ACC112 (cell line): ENCODE measurements around the gene PPP1R26.

Experiments used
- H2AFZ ChIP-seq: fragments of 200-600 bp; sonication (generic); one replicate; pipeline ENCODE4 v1.6.0; 2017; ENCODE audit warnings: antibody characterized with exemption, low read length; ENCODE audit not compliant: unreplicated experiment
- H3K27ac ChIP-seq: fragments of 200-600 bp; sonication (generic); 2 replicates; pipeline ENCODE4 v1.5.1; 2014; ENCODE audit warnings: low read depth, mild to moderate bottlenecking, antibody characterized with exemption, low read length, moderate library complexity
- H3K27me3 ChIP-seq: fragments of 200-600 bp; sonication (generic); 2 replicates; pipeline ENCODE4 v1.6.1; 2014; ENCODE audit warnings: mild to moderate bottlenecking, antibody characterized with exemption, low read length, moderate library complexity, mixed read lengths; ENCODE audit not compliant: insufficient read depth
- H3K36me3 ChIP-seq: fragments of 200-600 bp; sonication (generic); 2 replicates; pipeline ENCODE4 v1.6.1; 2016; ENCODE audit warnings: mild to moderate bottlenecking, antibody characterized with exemption, low read length, moderate library complexity, mixed read lengths; ENCODE audit not compliant: insufficient read depth
- H3K4me1 ChIP-seq: fragments of 200-600 bp; sonication (generic); one replicate; pipeline ENCODE4 v1.6.1; 2016; ENCODE audit warnings: low read length, mixed read lengths; ENCODE audit not compliant: insufficient read depth, unreplicated experiment, control insufficient read depth
- H3K4me3 ChIP-seq: fragments of 200-600 bp; sonication (generic); 2 replicates; pipeline ENCODE4 v1.5.1; 2014; ENCODE audit warnings: mild to moderate bottlenecking, low read depth, low read length
- H3K79me2 ChIP-seq: fragments of 200-600 bp; sonication (generic); one replicate; pipeline ENCODE4 v1.6.0; 2016; ENCODE audit warnings: low read length; ENCODE audit not compliant: control insufficient read depth, unreplicated experiment, insufficient read depth

PPP1R26 gene

DNA sequence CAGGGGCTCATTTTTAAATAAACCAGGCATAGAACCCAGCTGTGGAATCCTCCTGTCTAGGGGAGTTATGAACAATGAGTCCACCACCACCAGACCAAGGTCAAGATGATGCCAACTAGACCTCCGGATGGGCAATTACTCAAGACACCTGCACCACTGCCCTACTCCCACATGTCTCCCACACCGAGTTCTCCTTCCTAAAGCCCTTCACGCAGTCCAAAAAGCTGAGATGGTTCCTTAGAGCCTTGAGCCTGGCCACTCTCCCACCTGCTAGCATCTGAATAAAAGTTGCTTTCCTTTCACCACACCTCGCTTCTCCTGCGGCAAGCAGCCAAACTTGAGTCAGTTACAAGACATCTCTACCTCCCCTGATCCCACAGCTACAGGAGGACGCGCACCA lies 15.4 kb upstream of the PPP1R26 start:
- Histone ChIP-seq H3K4me1 (peaks cover 19% of the 10 kb centered on the region), H3K27me3 (no peaks in the 10 kb centered on the region), H3K4me3 (no peak overlapping the region), H3K79me2 (no peaks in the 10 kb centered on the region), H3K27ac (no peak overlapping the region), H2AFZ (no peak overlapping the region), H3K36me3 (no peaks in the 10 kb centered on the region)

DNA sequence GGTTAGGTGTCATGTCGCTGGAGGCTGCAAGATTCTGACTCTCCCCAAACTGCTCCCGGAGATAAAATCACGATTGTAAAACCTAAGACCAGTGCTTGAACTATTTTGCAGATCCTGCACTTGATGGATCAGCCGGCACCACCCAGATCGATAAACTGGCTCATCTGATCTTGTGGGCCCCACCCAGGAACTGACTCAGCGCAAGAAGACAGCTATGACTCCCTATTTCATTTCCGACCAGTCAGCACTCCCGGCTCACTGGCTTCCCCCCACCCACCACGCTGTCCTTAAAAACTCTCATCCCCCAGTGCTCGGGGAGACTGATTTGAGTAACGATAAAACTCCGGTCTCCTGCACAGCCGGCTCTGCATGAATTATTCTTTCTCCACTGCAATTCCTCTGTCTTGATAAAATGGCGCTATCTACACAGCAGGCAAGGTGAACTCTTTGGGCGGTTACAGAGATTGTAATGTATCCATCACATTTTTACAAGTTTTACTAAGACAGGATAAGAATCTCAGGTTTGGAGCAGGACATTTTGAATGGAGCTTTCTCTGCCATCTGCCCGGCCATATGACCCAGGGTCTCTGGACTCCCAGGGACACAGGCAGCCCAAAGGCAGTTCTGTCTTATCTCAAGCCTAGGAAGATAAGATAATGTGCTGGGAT lies 10.6 kb upstream of the PPP1R26 start:
- H3K4me3 ChIP-seq, result peak overlapping the region; percentile 40; the same call in 1 of the 2 replicates
- H3K36me3 ChIP-seq, result no peaks in the 10 kb centered on the region
- H3K4me1 ChIP-seq, result peaks cover 11% of the 10 kb centered on the region
- no peaks in the 10 kb centered on the region for H3K27me3 ChIP-seq
- H3K79me2 ChIP-seq, result no peaks in the 10 kb centered on the region
- no peak overlapping the region for H2AFZ ChIP-seq
- no peak overlapping the region for H3K27ac ChIP-seq

GRCh38 chr9:135471791-135472640 lies 7.6 kb upstream of the PPP1R26 start:
- no peak overlapping the region for H3K4me3 ChIP-seq
- peaks cover 11% of the 10 kb centered on the region for H3K4me1 ChIP-seq
- no peak overlapping the region for H3K27ac ChIP-seq
- no peak overlapping the region for H2AFZ ChIP-seq
- no peaks in the 10 kb centered on the region for H3K36me3 ChIP-seq
- H3K79me2 ChIP-seq, result no peaks in the 10 kb centered on the region
- no peaks in the 10 kb centered on the region for H3K27me3 ChIP-seq

GRCh38 chr9:135473972-135474543 lies 5.5 kb upstream of the PPP1R26 start:
- H3K79me2 ChIP-seq, result peaks cover 3% of the 10 kb centered on the region
- H3K36me3 ChIP-seq, result no peaks in the 10 kb centered on the region
- no peak overlapping the region for H2AFZ ChIP-seq
- no peak overlapping the region for H3K4me3 ChIP-seq
- H3K27ac ChIP-seq, result no peak overlapping the region
- peaks cover 5% of the 10 kb centered on the region for H3K4me1 ChIP-seq
- no peaks in the 10 kb centered on the region for H3K27me3 ChIP-seq

GRCh38 chr9:135474915-135475314 lies 4.7 kb upstream of the PPP1R26 start:
- Histone ChIP-seq H3K4me3 (no peak overlapping the region), H3K27ac (no peak overlapping the region), H3K4me1 (no peaks in the 10 kb centered on the region), H2AFZ (no peak overlapping the region), H3K79me2 (peaks cover 3% of the 10 kb centered on the region), H3K27me3 (no peaks in the 10 kb centered on the region), H3K36me3 (no peaks in the 10 kb centered on the region)

GRCh38 chr9:135476561-135477355 lies 2.8 kb upstream of the PPP1R26 start:
- H3K27me3 ChIP-seq, result no peaks in the 10 kb centered on the region
- no peak overlapping the region for H3K4me3 ChIP-seq
- H3K4me1 ChIP-seq, result peaks cover 4% of the 10 kb centered on the region
- no peak overlapping the region for H3K27ac ChIP-seq
- H2AFZ ChIP-seq, result no peak overlapping the region
- peaks cover 3% of the 10 kb centered on the region for H3K79me2 ChIP-seq
- no peaks in the 10 kb centered on the region for H3K36me3 ChIP-seq

DNA sequence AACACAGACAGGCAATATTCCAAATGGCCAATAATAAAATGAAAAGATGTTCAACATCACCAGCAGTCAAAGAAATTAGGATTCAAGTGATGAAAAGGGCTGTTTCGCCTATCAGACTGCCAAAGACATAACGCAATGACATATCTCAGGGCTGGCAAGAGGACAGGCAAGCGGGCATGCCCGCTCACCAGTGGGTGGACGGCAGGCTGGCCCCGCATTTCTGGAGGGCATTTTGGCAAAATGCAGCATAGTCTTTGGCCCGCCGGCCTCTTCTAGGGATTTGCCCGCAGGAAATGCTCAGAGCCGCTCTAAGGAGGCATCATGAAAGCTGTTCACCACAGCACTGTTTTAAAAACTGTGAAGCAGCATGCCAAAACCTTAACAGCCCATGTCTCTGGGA lies 1.4 kb upstream of the PPP1R26 start:
- H3K4me1 ChIP-seq, result peaks cover 4% of the 10 kb centered on the region
- peaks cover 3% of the 10 kb centered on the region for H3K79me2 ChIP-seq
- no peak overlapping the region for H2AFZ ChIP-seq
- no peak overlapping the region; the same call in 1 of the 2 replicates for H3K4me3 ChIP-seq
- H3K36me3 ChIP-seq, result no peaks in the 10 kb centered on the region
- H3K27me3 ChIP-seq, result no peaks in the 10 kb centered on the region
- H3K27ac ChIP-seq, result no peak overlapping the region

GRCh38 chr9:135478829-135479468 lies 633 bp upstream of the PPP1R26 start:
- Histone ChIP-seq H3K4me1 (peaks cover 4% of the 10 kb centered on the region), H3K27me3 (no peaks in the 10 kb centered on the region), H2AFZ (peak overlapping the region; percentile 10), H3K36me3 (no peaks in the 10 kb centered on the region), H3K79me2 (peaks cover 3% of the 10 kb centered on the region), H3K4me3 (peak overlapping the region; percentile 70), H3K27ac (no peak overlapping the region)

DNA sequence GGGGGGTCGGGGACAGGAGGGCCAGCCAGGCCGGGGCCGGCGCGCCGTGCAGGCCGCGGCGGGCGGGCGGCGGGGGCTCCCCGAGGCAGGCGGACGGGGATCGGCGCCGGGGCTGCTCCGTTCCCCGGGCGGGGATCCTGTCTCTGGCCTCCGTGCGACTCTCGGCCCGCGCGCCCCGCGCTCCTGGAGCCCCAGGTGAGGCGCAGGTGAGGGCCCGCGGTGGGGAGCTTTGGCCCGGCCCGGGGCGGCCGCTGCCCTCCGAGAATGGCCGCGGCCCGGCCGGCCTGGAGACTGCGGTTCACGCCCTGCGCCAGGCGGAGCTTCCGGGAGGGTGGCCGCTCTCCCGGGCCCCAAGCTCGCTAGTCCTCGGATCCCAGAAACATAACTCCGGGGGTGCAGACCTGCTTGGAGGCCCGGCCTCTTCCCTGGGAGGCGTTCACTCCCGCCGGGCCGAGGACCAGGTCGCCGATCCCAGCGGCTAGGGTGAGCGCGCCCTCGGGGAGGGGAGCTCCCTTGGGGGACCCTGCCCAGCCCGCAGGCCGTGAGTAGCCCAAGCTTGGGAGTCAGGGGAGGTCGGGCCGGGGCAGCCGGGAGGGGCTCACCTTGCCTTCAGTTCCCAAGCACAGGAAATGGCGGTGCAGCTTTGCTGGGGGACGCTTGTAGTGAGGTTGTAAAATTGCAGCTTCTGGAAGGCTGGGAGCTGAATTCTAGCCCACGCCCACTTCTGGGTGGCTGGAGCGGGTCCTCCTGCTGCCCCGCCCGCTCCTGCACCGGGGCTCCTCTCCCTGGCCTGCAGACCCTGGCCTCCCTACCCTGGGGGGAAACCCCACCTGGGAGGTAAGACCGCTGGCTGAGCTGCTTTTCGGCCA lies 723 bp downstream of the PPP1R26 start:
- H2AFZ ChIP-seq, result peak overlapping the region; percentile 77
- H3K36me3 ChIP-seq, result no peaks in the 10 kb centered on the region
- peaks cover 3% of the 10 kb centered on the region for H3K79me2 ChIP-seq
- no peak overlapping the region for H3K27ac ChIP-seq
- H3K27me3 ChIP-seq, result no peaks in the 10 kb centered on the region
- peaks cover 4% of the 10 kb centered on the region for H3K4me1 ChIP-seq
- peak overlapping the region; percentile 81 for H3K4me3 ChIP-seq
